Naive thymus-derived CD8-positive, alpha-beta T cell (primary cell): Measurements from ENCODE around the gene KRTAP12-2. TPM values are rescaled to one million over a fixed set of nuclear protein-coding genes. Genes with fewer than 3 reads are reported as not detected.
A peak's percentile ranks its signal among the peaks of the same experiment; 100 is the strongest.

Experiments used
- ATAC-seq, 2 donors: fragments of 150-1000 bp; cut with Tn5 transposase in 1 of 2; sonication (Bioruptor Pico), chemical (Tn5 transposase) in 1 of 2; 1 replicate in 1 of 2; 2 replicates in 1 of 2; pipeline ENCODE4 v1.10.0; 2021; ENCODE audit warnings: mild to moderate bottlenecking in 2 of 2, moderate library complexity in 2 of 2
- POLR2A ChIA-PET: fragments of 350-600 bp; sonication (Branson Sonifier 250); formaldehyde crosslinking; loops from one replicate; lab custom pipeline; 2021; ENCODE audit warnings: antibody characterized with exemption; lab: Charles Lee
- DNase-seq, 10 donors: peaks; one replicate each; pipeline versions ENCODE4 v3.0.0 to v3.0.0-alpha.2; 2020 to 2022
- H3K27ac Mint-ChIP-seq, 10 donors: one replicate each; pipeline ENCODE4 v1.8.0; 2020 to 2022; ENCODE audit warnings: mild to moderate bottlenecking in 10 of 10, mixed read lengths in 10 of 10, moderate library complexity in 4 of 10, inconsistent platforms in 1 of 10
- H3K27me3 Mint-ChIP-seq, 5 donors: one replicate each; pipeline ENCODE4 v1.8.0; 2021 to 2022; ENCODE audit warnings: mixed read lengths in 5 of 5
- H3K36me3 Mint-ChIP-seq, 3 donors: one replicate each; pipeline ENCODE4 v1.8.0; 2020 to 2022; ENCODE audit warnings: mixed read lengths in 3 of 3, mild to moderate bottlenecking in 2 of 3, inconsistent platforms in 1 of 3
- H3K4me1 Mint-ChIP-seq, 4 donors: one replicate each; pipeline ENCODE4 v1.8.0; 2021 to 2022; ENCODE audit warnings: mixed read lengths in 4 of 4
- H3K4me3 Mint-ChIP-seq, 10 donors: one replicate each; pipeline ENCODE4 v1.8.0; 2020 to 2022; ENCODE audit warnings: mild to moderate bottlenecking in 10 of 10, mixed read lengths in 10 of 10, moderate library complexity in 6 of 10, inconsistent platforms in 1 of 10
- H3K9me3 Mint-ChIP-seq, 9 donors: one replicate each; pipeline ENCODE4 v1.8.0; 2020 to 2022; ENCODE audit warnings: mixed read lengths in 9 of 9, mild to moderate bottlenecking in 3 of 9, inconsistent platforms in 1 of 9, moderate library complexity in 1 of 9
- polyA plus RNA-seq, 3 donors: library from polyadenylated mRNA; unstranded; fragments of 300-500 nt; fragmentation: Illumina TruSeq; gene quantifications; one replicate each; pipeline ENCODE4 v1.2.3, GENCODE V29; 2021
- total RNA-seq, 8 experiments: library from RNA in 2 of 8; stranded (reverse) in 2 of 8; gene quantifications; one replicate each; pipeline ENCODE4 v1.2.3 and lab custom pipeline; 2021 to 2026

KRTAP12-2 gene
- total RNA-seq: not detected
- polyA plus RNA-seq: not detected
- 0 reads per million in 6 experiments for total RNA-seq (lab: John Stamatoyannopoulos, UW)

- ATAC-seq (no peak), DNase-seq (no peak)
- H3K36me3 Mint-ChIP-seq: peaks cover 0 to 19% (median 13%) of the 10 kb centered on the region in 3 donors
- H3K9me3 Mint-ChIP-seq: peaks cover 6 to 40% (median 18%) of the 10 kb centered on the region in 9 donors
- peak within 1 kb of the TSS in 5 of 10 donors; percentile 29 to 72 (median 55) for H3K27ac Mint-ChIP-seq
- peaks cover 0 to 3% (median 0%) of the 10 kb centered on the region in 5 donors for H3K27me3 Mint-ChIP-seq
- POLR2A ChIA-PET: no interaction called here
- H3K4me1 Mint-ChIP-seq: peaks cover 0 to 8% (median 4%) of the 10 kb centered on the region in 4 donors
- H3K4me3 Mint-ChIP-seq: no peak within 1 kb of the TSS
These were observed at the start of gene KRTAP12-2 for GRCh38 chr21:44666401-44667320. Gene KRTAP12-2 (minus strand): TSS chr21:44666927. CDS start chr21:44666886, 41 bp downstream.

GRCh38 chr21:44714905-44715304, 48.2 kb upstream of the KRTAP12-2 start:
- H3K4me3 Mint-ChIP-seq: peak overlapping the region in 1 of 10 donors; percentile 15
- H3K4me1 Mint-ChIP-seq: peaks cover 13 to 27% (median 22%) of the 10 kb centered on the region in 4 donors

GRCh38 chr21:44713846-44714245, 47.1 kb upstream of the KRTAP12-2 start:
- H3K4me1 Mint-ChIP-seq: peaks cover 18 to 36% (median 30%) of the 10 kb centered on the region in 4 donors
- H3K4me3 Mint-ChIP-seq: no peak overlapping the region
- POLR2A ChIA-PET: no interaction called here
- H3K27ac Mint-ChIP-seq: peak overlapping the region in 1 of 10 donors; percentile 62
- ATAC-seq (no peak), DNase-seq (no peak)
- H3K36me3 Mint-ChIP-seq: peaks cover 0 to 6% (median 2%) of the 10 kb centered on the region in 3 donors
- peaks cover 0 to 8% (median 2%) of the 10 kb centered on the region in 9 donors for H3K9me3 Mint-ChIP-seq
- peaks cover 36 to 75% (median 63%) of the 10 kb centered on the region in 5 donors for H3K27me3 Mint-ChIP-seq

More at GRCh38 chr21:44714905-44715304, 48.2 kb upstream of the KRTAP12-2 start:
- ATAC-seq: no peak
- DNase-seq: no peak
- Mint-ChIP-seq H3K27ac (peak overlapping the region in 3 of 10 donors; percentile 38 to 51 (median 47)), H3K27me3 (peaks cover 30 to 68% (median 61%) of the 10 kb centered on the region in 5 donors), H3K9me3 (peaks cover 0 to 7% (median 0%) of the 10 kb centered on the region in 9 donors), H3K36me3 (peaks cover 0 to 4% (median 2%) of the 10 kb centered on the region in 3 donors)
- POLR2A ChIA-PET: no interaction called here

- ATAC-seq (no peak), DNase-seq (no peak)
- Mint-ChIP-seq H3K27ac (no peak overlapping the region), H3K9me3 (peaks cover 0 to 10% (median 2%) of the 10 kb centered on the region in 9 donors), H3K36me3 (peaks cover 0 to 6% (median 2%) of the 10 kb centered on the region in 3 donors), H3K4me1 (peaks cover 21 to 42% (median 32%) of the 10 kb centered on the region in 4 donors), H3K27me3 (peaks cover 36 to 75% (median 60%) of the 10 kb centered on the region in 5 donors), H3K4me3 (no peak overlapping the region)
- POLR2A ChIA-PET: no interaction called here
These were observed 46.4 kb upstream of the KRTAP12-2 start for GRCh38 chr21:44713130-44713529.

- Mint-ChIP-seq H3K4me1 (peaks cover 21 to 46% (median 36%) of the 10 kb centered on the region in 4 donors), H3K27ac (no peak overlapping the region), H3K27me3 (peaks cover 36 to 80% (median 58%) of the 10 kb centered on the region in 5 donors), H3K4me3 (peak overlapping the region in 1 of 10 donors; percentile 14), H3K9me3 (peaks cover 0 to 11% (median 3%) of the 10 kb centered on the region in 9 donors), H3K36me3 (peaks cover 0 to 6% (median 2%) of the 10 kb centered on the region in 3 donors)
- peak in 1 of 10 donors; percentile 10 for DNase-seq
- POLR2A ChIA-PET: interaction anchor here (0.6 to 0.8 kb wide), 2 partner anchors 61 to 89 kb away, joined by 3 to 4 read pairs; no protein-coding TSS in a partner anchor
- ATAC-seq: no peak
These were observed 45.7 kb upstream of the KRTAP12-2 start for GRCh38 chr21:44712203-44713028.

GRCh38 chr21:44711327-44712202, 44.8 kb upstream of the KRTAP12-2 start, which contains the start of gene TSPEAR:
Gene TSPEAR (minus strand): TSS chr21:44711572. CDS start chr21:44711514, 58 bp downstream.
- Mint-ChIP-seq H3K36me3 (peaks cover 0 to 6% (median 2%) of the 10 kb centered on the region in 3 donors), H3K27me3 (peaks cover 38 to 88% (median 59%) of the 10 kb centered on the region in 5 donors), H3K9me3 (peaks cover 0 to 11% (median 3%) of the 10 kb centered on the region in 9 donors), H3K4me1 (peaks cover 21 to 49% (median 36%) of the 10 kb centered on the region in 4 donors), H3K4me3 (peak within 1 kb of the TSS; percentile 50 to 86 (median 72)), H3K27ac (peak within 1 kb of the TSS in 8 of 10 donors; percentile 10 to 86 (median 66))
- ATAC-seq (peak; percentile 21 to 42), DNase-seq (no peak)
- POLR2A ChIA-PET: interaction anchor here (0.6 to 1.1 kb wide), 3 partner anchors 53 to 90 kb away, joined by 3 to 4 read pairs (median 3); no protein-coding TSS in a partner anchor

- Mint-ChIP-seq H3K36me3 (peaks cover 3 to 7% (median 5%) of the 10 kb centered on the region in 3 donors), H3K9me3 (peaks cover 0 to 13% (median 3%) of the 10 kb centered on the region in 9 donors), H3K4me1 (peaks cover 21 to 49% (median 38%) of the 10 kb centered on the region in 4 donors), H3K4me3 (peak overlapping the region; percentile 50 to 86 (median 72)), H3K27ac (peak overlapping the region in 4 of 10 donors; percentile 11 to 86 (median 55)), H3K27me3 (peaks cover 41 to 95% (median 61%) of the 10 kb centered on the region in 5 donors)
- ATAC-seq (peak; percentile 42 to 54), DNase-seq (peak in 3 of 10 donors; percentile 20 to 24 (median 23))
- POLR2A ChIA-PET: interaction anchor here (1.1 kb wide), 1 partner anchor 52 kb away, joined by 3 read pairs; no protein-coding TSS in a partner anchor
These were observed 44.1 kb upstream of the KRTAP12-2 start for GRCh38 chr21:44710756-44711326.

- Mint-ChIP-seq H3K36me3 (peaks cover 5 to 7% (median 7%) of the 10 kb centered on the region in 3 donors), H3K9me3 (peaks cover 0 to 16% (median 5%) of the 10 kb centered on the region in 9 donors), H3K4me1 (peaks cover 21 to 48% (median 37%) of the 10 kb centered on the region in 4 donors), H3K4me3 (peak overlapping the region in 8 of 10 donors; percentile 39 to 80 (median 71)), H3K27me3 (peaks cover 43 to 100% (median 60%) of the 10 kb centered on the region in 5 donors), H3K27ac (peak overlapping the region in 3 of 10 donors; percentile 10 to 57 (median 34))
- ATAC-seq (no peak), DNase-seq (peak in 1 of 10 donors; percentile 15)
- POLR2A ChIA-PET: interaction anchor here (1.0 to 1.2 kb wide), 3 partner anchors 13 to 163 kb away, joined by 3 to 5 read pairs (median 4); no protein-coding TSS in a partner anchor
These were observed 43.6 kb upstream of the KRTAP12-2 start for GRCh38 chr21:44710294-44710665.

- H3K27me3 Mint-ChIP-seq: peaks cover 42 to 100% (median 61%) of the 10 kb centered on the region in 5 donors
- POLR2A ChIA-PET: interaction anchor here (1.0 to 1.2 kb wide), 2 partner anchors 14 to 162 kb away, joined by 4 to 5 read pairs; no protein-coding TSS in a partner anchor
- ATAC-seq (peak; percentile 64 to 74), DNase-seq (peak in 3 of 10 donors; percentile 18 to 36 (median 21))
- H3K27ac Mint-ChIP-seq: peak overlapping the region in 5 of 10 donors; percentile 9 to 70 (median 51)
- H3K9me3 Mint-ChIP-seq: peaks cover 0 to 22% (median 8%) of the 10 kb centered on the region in 9 donors
- H3K4me3 Mint-ChIP-seq: peak overlapping the region; percentile 1 to 79 (median 67)
- H3K36me3 Mint-ChIP-seq: peaks cover 7 to 8% (median 7%) of the 10 kb centered on the region in 3 donors
- peaks cover 18 to 42% (median 33%) of the 10 kb centered on the region in 4 donors for H3K4me1 Mint-ChIP-seq
These were observed 42.9 kb upstream of the KRTAP12-2 start for GRCh38 chr21:44709426-44710293.
